NCI-H2227 (cell line): Measurements from ENCODE around the gene RARRES2.
"Not testable (repeated sequence)": the region's sequence is repeated elsewhere in the genome, so short reads cannot be mapped to it uniquely, and the experiment has no call there.

Experiments used
- DNase-seq: peaks from one replicate; lab custom pipeline; 2025; ENCODE audit not compliant: unreplicated experiment; lab: John Stamatoyannopoulos, UW

RARRES2 gene

DNA sequence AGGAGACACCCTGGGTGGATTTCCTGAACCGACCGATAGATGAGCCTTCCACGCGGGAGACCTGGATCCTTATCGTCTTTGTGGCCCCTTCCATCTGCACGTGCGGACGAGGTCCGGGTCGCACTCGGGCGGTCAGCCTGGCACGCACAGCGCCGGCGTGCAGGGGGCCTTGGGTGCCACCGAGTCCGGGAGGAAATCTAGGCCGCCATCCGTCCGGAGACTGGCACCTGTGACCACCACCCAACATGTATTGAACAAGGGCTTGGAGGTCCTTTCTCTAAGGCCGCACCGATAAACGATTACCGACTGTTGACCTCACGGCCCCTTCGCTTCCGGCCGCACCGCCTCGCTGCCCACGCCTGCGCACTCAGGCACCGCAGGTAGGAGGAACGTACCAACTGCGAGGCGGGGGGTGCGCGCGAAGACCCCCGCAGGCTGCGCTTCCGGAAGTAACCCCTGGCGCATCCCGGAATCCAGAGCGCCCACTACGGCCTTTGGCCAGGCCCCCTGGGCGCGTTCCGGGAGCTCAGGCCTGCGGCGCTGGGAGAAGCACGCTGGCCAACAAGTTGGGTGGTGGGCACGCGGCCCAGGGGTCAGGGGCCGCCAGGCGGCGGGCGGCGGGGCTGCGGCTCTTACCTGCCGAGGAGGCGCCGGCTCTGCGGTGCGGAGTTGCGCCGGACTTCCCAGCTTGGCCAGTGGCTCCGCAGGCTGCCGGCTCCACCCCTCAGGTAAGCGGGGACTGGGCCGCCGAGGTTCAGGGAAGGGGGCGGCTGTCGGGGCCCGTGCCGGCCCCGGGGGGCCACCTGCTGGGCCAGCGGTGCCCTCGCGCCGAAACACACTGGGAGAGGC is 18.4 kb downstream of the RARRES2 start, which contains the start of the genes ACTR3C and LRRC61:
Gene ACTR3C, minus strand, starts transcription at position 713 of the 849 bp plus-strand sequence. CDS start 28,249 bp downstream, outside the sequence.
Gene LRRC61, plus strand, starts transcription at position 523 of the 849 bp plus-strand sequence. CDS start 13,507 bp downstream, outside the sequence.
- peak; percentile 89 for DNase-seq

GRCh38 chr7:150322114-150322832 is 19.2 kb downstream of the RARRES2 start:
- DNase-seq, result peak; percentile 27

- DNase-seq, result no peak
Observed at GRCh38 chr7:150321788-150322113, 19.7 kb downstream of the RARRES2 start.

- peak; percentile 68 for DNase-seq
Observed at GRCh38 chr7:150317748-150318444, 23.5 kb downstream of the RARRES2 start.

DNA sequence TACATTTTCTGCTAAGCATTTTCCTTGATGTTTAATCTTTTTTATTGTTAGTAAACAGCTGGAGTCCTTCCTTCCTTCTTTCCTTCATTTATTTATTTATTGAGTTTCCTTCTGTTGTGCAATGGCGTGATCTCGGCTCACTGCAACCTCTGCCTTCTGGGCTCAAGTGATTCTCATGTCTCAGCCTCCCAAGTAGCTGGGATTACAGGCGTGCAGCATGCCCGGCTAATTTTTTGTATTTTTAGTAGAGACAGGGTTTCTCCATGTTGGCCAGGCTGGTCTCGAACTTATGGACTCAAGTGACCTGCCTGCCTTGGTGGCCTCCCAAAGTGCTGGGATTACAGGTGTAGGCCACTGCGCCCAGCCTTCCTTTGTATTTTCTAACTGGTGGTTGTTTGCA is 24.4 kb downstream of the RARRES2 start:
- DNase-seq, result not testable (repeated sequence)

GRCh38 chr7:150314639-150315239 is 26.7 kb downstream of the RARRES2 start:
- no peak for DNase-seq

GRCh38 chr7:150313870-150314269 is 27.6 kb downstream of the RARRES2 start:
- DNase-seq, result no peak

DNA sequence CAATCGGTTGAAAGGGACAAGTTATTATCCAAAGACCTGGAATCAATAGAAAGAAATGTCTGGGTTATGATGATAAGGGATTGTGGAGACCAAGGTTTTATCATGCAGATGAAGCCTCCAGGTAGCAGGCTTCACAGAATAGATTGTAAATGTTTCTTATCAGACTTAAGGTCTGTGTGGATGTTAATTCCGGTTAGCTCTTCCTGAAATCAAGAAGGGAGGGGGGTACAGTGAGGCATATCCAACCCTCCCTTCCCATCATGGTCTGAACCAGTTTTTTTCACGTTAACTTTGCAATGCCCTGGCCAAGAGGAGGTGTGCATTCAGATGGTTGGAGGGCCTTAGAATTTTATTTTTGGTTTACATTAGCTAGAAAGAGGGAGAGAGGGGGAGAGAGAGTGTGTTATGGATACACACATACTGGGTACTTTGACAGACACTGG is 28.0 kb downstream of the RARRES2 start:
- DNase-seq, result no peak

- not testable (repeated sequence) for DNase-seq
Observed at GRCh38 chr7:150312649-150313366, 28.6 kb downstream of the RARRES2 start.

GRCh38 chr7:150311711-150312110 is 29.7 kb downstream of the RARRES2 start:
- DNase-seq, result no peak

DNA sequence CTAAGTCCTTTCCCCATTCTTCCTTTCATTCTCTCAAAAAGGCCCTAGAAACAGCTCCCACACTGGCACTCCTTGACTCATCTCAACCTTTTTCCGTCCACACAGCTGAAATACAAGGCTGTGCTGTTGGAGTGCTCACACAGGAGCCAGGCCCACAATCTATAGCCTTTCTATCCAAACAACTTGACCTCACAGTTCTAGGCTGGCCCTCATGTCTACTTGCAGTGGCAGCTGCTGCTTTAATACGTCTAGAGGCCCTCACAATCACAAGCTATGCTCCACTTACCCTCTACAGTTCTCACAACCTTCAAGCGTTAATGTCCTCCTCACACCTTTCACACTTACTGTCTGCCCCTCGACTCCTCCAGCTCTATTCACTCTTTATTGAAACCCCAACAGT is 30.3 kb downstream of the RARRES2 start:
- no peak for DNase-seq

- DNase-seq, result no peak
Observed at GRCh38 chr7:150308575-150308974, 32.9 kb downstream of the RARRES2 start.

GRCh38 chr7:150307904-150308303 is 33.5 kb downstream of the RARRES2 start:
- DNase-seq, result no peak

DNA sequence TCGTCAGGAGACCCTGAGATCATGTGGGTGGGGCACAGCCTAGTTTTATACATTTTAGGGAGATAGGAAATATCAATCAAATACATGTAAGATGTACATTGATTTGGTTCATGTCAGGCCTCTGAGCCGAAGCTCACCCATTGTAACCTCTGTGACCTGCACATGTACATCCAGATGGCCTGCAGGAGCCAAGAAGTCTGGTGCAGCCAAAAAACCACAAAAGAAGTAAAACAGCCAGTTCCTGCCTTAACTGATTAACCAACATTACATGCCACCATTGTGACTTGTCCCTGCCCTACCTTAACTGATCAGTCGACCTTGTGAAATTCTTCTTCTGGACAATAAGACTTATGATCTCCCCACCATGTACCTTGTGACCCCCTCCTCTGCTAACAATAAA is 34.3 kb downstream of the RARRES2 start:
- DNase-seq, result no peak

DNA sequence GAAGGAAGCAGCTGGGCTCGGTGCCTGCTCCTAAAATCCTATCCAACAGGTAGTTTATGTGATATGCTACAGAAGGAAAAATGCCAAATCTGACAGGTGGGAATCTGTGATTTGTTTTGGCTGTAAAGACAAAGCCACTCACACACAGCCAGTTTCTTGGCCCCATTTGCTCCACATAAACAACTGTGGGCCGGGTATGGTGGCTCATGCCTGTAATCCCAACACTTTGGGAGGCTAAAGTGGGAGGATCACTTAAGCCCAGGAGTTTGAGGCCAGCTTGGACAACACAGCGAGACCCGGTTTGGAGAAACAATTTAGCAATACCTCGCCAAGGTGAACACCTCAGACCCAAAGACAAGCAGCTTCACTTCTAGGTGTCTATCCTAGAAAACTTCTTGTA is 35.1 kb downstream of the RARRES2 start:
- not testable (repeated sequence) for DNase-seq

GRCh38 chr7:150305903-150306284 is 35.5 kb downstream of the RARRES2 start:
- DNase-seq, result not testable (repeated sequence)

DNA sequence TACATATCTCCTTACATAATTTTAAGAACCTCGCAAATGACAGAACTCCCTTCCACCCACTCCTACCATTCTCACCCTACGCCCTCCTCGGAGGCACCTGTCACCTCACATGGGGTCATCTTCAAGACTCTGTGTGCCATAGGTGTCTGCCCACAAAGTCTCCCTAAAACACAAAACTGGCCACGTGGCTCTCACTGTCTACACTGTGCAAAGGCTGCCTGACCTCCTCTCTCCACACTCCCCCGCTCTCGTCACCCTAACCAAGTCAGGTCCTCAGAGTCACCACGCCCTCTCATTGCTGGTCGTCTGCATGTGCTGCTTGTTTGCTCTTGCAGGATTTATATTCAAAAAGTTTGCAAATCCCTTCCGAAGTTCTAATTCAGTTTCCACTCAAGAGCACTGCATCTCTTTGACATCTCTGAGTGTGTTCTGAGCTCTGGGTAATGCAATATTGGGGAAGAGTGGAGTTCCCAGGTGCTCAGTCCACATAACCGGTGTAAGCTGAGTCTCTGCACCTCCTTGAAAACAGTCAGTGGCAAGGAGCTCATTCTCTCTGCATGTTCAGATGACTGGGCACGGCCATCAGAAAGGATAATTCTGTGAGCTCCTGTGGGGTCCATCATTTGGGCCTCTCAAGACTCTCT is 36.0 kb downstream of the RARRES2 start:
- not testable (repeated sequence) for DNase-seq

GRCh38 chr7:150304499-150305258 is 36.8 kb downstream of the RARRES2 start:
- not testable (repeated sequence) for DNase-seq

GRCh38 chr7:150302908-150303310 is 38.5 kb downstream of the RARRES2 start:
- DNase-seq, result not testable (repeated sequence)
